ENCODE measurements around the gene ZMAT3.

GRCh38 chr3:178971614-178972013 lies 100.0 kb downstream of the ZMAT3 start:
- TF ChIP-seq CTCF (IDR thresholded peaks at IDR 0.05) (no peak), POLR2AphosphoS5 (IDR thresholded peaks at IDR 0.05) (no peak)

All from breast epithelium (tissue), 3 donors.